GM23338 (cell line): ENCODE data around the gene CSN2. TPM values are rescaled to one million over a fixed set of nuclear protein-coding genes. Genes with fewer than 3 reads are reported as not detected.

ENCODE experiments used
- ATAC-seq: fragments of 200-7000 bp; cut with Tn5 transposase; 3 replicates; pipeline ENCODE4 v1.9.1; 2020
- DNase-seq: peaks from one replicate; pipeline ENCODE4 v3.0.0-alpha.2; 2015; ENCODE audit warnings: low spot score
- H2AFZ ChIP-seq: fragments of 200-600 bp; sonication (generic); 2 replicates; pipeline ENCODE4 v1.8.0; 2016; ENCODE audit warnings: antibody characterized with exemption, mild to moderate bottlenecking, moderate library complexity
- H3F3A ChIP-seq: fragments of 200-600 bp; sonication (generic); replicated peaks from 2 replicates; pipeline ENCODE4 v1.8.0; 2017; ENCODE audit warnings: antibody characterized with exemption, mixed run types, low read depth
- H3K27ac ChIP-seq: fragments of 200-600 bp; sonication (generic); 2 replicates; pipeline ENCODE4 v1.6.1; 2016; ENCODE audit warnings: low read depth
- H3K27me3 ChIP-seq: fragments of 200-600 bp; sonication (generic); 2 replicates; pipeline ENCODE4 v1.8.0; 2016; ENCODE audit warnings: mild to moderate bottlenecking, mixed run types, moderate library complexity; ENCODE audit not compliant: insufficient read depth
- H3K36me3 ChIP-seq: fragments of 200-600 bp; sonication (generic); 2 replicates; pipeline ENCODE4 v1.8.0; 2016; ENCODE audit warnings: mild to moderate bottlenecking; ENCODE audit not compliant: insufficient read depth
- H3K4me1 ChIP-seq: fragments of 200-600 bp; sonication (generic); 2 replicates; pipeline ENCODE4 v1.8.0; 2016; ENCODE audit warnings: mild to moderate bottlenecking, moderate library complexity; ENCODE audit not compliant: insufficient read depth
- H3K4me2 ChIP-seq: fragments of 200-600 bp; sonication (generic); 2 replicates; pipeline ENCODE4 v1.7.1; 2017; ENCODE audit warnings: mixed run types
- H3K4me3 ChIP-seq: fragments of 200-600 bp; sonication (generic); 2 replicates; pipeline ENCODE4 v1.6.1; 2016; ENCODE audit warnings: mixed run types
- H3K79me2 ChIP-seq: fragments of 200-600 bp; sonication (generic); replicated peaks from 2 replicates; pipeline ENCODE4 v1.8.0; 2017; ENCODE audit warnings: mild to moderate bottlenecking; ENCODE audit not compliant: insufficient read depth
- H3K9me2 ChIP-seq: fragments of 200-600 bp; sonication (generic); 2 replicates; pipeline ENCODE4 v1.8.0; 2017; ENCODE audit not compliant: insufficient read depth
- H4K20me1 ChIP-seq: fragments of 200-600 bp; sonication (generic); replicated peaks from 2 replicates; pipeline ENCODE4 v1.8.0; 2017; ENCODE audit warnings: mild to moderate bottlenecking; ENCODE audit not compliant: insufficient read depth
- H3K27ac Mint-ChIP-seq: 2 replicates; pipeline ENCODE4 v1.8.0; 2020; ENCODE audit warnings: inconsistent platforms, mild to moderate bottlenecking, moderate library complexity, mixed read lengths
- H3K27me3 Mint-ChIP-seq: 3 replicates; pipeline ENCODE4 v1.8.0; 2022; ENCODE audit warnings: low read depth, mild to moderate bottlenecking, moderate library complexity, mixed read lengths, inconsistent platforms; ENCODE audit not compliant: insufficient read depth, poor library complexity
- H3K36me3 Mint-ChIP-seq: 3 replicates; pipeline ENCODE4 v1.8.0; 2021; ENCODE audit warnings: low read depth, mild to moderate bottlenecking, inconsistent platforms, moderate library complexity, mixed read lengths
- H3K4me1 Mint-ChIP-seq: 3 replicates; pipeline ENCODE4 v1.8.0; 2020; ENCODE audit warnings: mild to moderate bottlenecking, inconsistent platforms, mixed read lengths
- H3K4me3 Mint-ChIP-seq: 3 replicates; pipeline ENCODE4 v1.8.0; 2021; ENCODE audit warnings: moderate library complexity, mild to moderate bottlenecking, inconsistent platforms, mixed read lengths
- H3K9me3 Mint-ChIP-seq: 3 replicates; pipeline ENCODE4 v1.8.0; 2020; ENCODE audit warnings: moderate library complexity, mild to moderate bottlenecking, inconsistent platforms, mixed read lengths
- CREB1 ChIP-seq: fragments of 250-450 bp; sonication (Bioruptor Pico); IDR thresholded peaks from 2 replicates; pipeline ENCODE4 v1.5.0; 2020; ENCODE audit warnings: low read depth, mild to moderate bottlenecking, moderate library complexity
- CTCF ChIP-seq, 2 experiments: fragments of 200-600 bp in 1 of 2; sonication (generic) in 1 of 2; conservative IDR thresholded peaks; 2 replicates each; pipeline versions ENCODE4 v1.5.1 to v1.6.1; 2016 to 2017; ENCODE audit warnings: antibody characterized with exemption in 2 of 2, low read depth in 2 of 2, mild to moderate bottlenecking in 2 of 2, moderate library complexity in 1 of 2
- EZH2phosphoT487 ChIP-seq: fragments of 200-600 bp; sonication (generic); IDR thresholded peaks from one replicate; pipeline ENCODE4 v1.8.1; 2018; ENCODE audit warnings: antibody characterized with exemption; ENCODE audit not compliant: unreplicated experiment
- NANOG ChIP-seq: IDR thresholded peaks from 2 replicates; pipeline ENCODE4 v1.6.1; 2016; ENCODE audit warnings: antibody characterized with exemption, borderline replicate concordance
- STAT1 ChIP-seq: IDR thresholded peaks from one replicate; pipeline ENCODE4 v1.6.1; 2016; ENCODE audit warnings: antibody characterized with exemption; ENCODE audit not compliant: unreplicated experiment
- ZNF331 ChIP-seq: fragments of 250-450 bp; sonication (Bioruptor Pico); IDR thresholded peaks from 2 replicates; pipeline ENCODE4 v1.5.0; 2020; ENCODE audit warnings: low read depth, mild to moderate bottlenecking, moderate library complexity
- long read RNA-seq: library from polyadenylated mRNA; unstranded; transcript quantifications from one replicate; pipeline ENCODE4 v2.0.0, GENCODE V29; 2020; ENCODE audit not compliant: unreplicated experiment
- polyA plus RNA-seq: library from polyadenylated mRNA; unstranded; fragments of >200 nt; fragmentation: Nextera tagmentation; extraction: Ambion mirVana; gene quantifications from 2 replicates; pipeline ENCODE4 v1.2.1, GENCODE V29; 2016
- total RNA-seq: library from RNA; depleted of rRNA; stranded (reverse); fragments of >200 nt; shearing (Covaris generic); gene quantifications from 2 replicates; pipeline ENCODE4 v1.2.3, GENCODE V29; 2014; rRNA removed
- TF ChIP-seq, protein P1 (sequence below): IDR thresholded peaks from one replicate; pipeline ENCODE4 v1.6.1; 2018; ENCODE audit warnings: antibody characterized with exemption; ENCODE audit not compliant: unreplicated experiment
- TF ChIP-seq, protein P2 (sequence below): fragments of 250-450 bp; sonication (Bioruptor Pico); IDR thresholded peaks from 2 replicates; pipeline ENCODE4 v1.5.0; 2020; ENCODE audit warnings: mild to moderate bottlenecking, moderate library complexity
- TF ChIP-seq, protein P3 (sequence below): IDR thresholded peaks from 2 replicates; pipeline ENCODE4 v1.6.1; 2016; ENCODE audit warnings: antibody characterized with exemption

CSN2 gene
- total RNA-seq: not detected in 2 replicates
- polyA plus RNA-seq: not detected in 2 replicates
- long read RNA-seq: 0 reads

DNA sequence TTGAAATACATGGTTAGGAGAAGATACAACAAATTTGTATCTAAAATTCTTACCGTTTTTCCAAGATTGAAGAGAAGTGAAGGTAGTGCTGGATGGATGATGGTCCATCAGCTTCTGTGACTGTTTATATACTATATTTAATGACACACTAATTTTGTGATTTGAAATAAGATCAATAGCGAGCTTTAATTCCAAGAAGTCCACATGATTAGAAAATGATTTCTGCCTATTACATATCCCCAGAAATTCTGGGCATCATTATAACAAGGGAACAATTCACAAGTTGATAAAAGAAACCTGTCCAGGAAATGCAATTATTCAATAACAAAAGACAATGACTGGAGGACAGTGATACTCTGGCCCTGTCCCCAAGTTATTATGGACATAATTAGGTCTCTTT is at the start of gene CSN2:
Gene CSN2 (minus strand): TSS at position 101 of the 400 bp plus-strand sequence. CDS start 4,733 bp downstream, outside the sequence.
- H3K9me2 ChIP-seq: no peaks in the 10 kb centered on the region
- no peak within 1 kb of the TSS for H3K27ac Mint-ChIP-seq
- H3K4me1 ChIP-seq: no peaks in the 10 kb centered on the region
- H3K79me2 ChIP-seq: no peaks in the 10 kb centered on the region
- no peak within 1 kb of the TSS for H3K4me2 ChIP-seq
- H4K20me1 ChIP-seq: no peaks in the 10 kb centered on the region
- DNase-seq (no peak), ATAC-seq (no peak)
- no peaks in the 10 kb centered on the region for H3K27me3 ChIP-seq
- no peaks in the 10 kb centered on the region for H3K9me3 Mint-ChIP-seq
- H3K36me3 Mint-ChIP-seq: no peaks in the 10 kb centered on the region
- no peaks in the 10 kb centered on the region for H3K36me3 ChIP-seq
- no peak within 1 kb of the TSS for H3K4me3 Mint-ChIP-seq
- no peaks in the 10 kb centered on the region for H3F3A ChIP-seq
- no peaks in the 10 kb centered on the region for H3K4me1 Mint-ChIP-seq
- H3K27me3 Mint-ChIP-seq: peaks cover 2% of the 10 kb centered on the region
- H3K27ac ChIP-seq: no peak within 1 kb of the TSS
- H2AFZ ChIP-seq: no peak within 1 kb of the TSS
- TF ChIP-seq, protein P1, sequence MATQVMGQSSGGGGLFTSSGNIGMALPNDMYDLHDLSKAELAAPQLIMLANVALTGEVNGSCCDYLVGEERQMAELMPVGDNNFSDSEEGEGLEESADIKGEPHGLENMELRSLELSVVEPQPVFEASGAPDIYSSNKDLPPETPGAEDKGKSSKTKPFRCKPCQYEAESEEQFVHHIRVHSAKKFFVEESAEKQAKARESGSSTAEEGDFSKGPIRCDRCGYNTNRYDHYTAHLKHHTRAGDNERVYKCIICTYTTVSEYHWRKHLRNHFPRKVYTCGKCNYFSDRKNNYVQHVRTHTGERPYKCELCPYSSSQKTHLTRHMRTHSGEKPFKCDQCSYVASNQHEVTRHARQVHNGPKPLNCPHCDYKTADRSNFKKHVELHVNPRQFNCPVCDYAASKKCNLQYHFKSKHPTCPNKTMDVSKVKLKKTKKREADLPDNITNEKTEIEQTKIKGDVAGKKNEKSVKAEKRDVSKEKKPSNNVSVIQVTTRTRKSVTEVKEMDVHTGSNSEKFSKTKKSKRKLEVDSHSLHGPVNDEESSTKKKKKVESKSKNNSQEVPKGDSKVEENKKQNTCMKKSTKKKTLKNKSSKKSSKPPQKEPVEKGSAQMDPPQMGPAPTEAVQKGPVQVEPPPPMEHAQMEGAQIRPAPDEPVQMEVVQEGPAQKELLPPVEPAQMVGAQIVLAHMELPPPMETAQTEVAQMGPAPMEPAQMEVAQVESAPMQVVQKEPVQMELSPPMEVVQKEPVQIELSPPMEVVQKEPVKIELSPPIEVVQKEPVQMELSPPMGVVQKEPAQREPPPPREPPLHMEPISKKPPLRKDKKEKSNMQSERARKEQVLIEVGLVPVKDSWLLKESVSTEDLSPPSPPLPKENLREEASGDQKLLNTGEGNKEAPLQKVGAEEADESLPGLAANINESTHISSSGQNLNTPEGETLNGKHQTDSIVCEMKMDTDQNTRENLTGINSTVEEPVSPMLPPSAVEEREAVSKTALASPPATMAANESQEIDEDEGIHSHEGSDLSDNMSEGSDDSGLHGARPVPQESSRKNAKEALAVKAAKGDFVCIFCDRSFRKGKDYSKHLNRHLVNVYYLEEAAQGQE: no peak
- TF ChIP-seq STAT1 (no peak), ZNF331 (CRISPR knock-in tag) (no peak), EZH2phosphoT487 (no peak), CTCF (conservative IDR thresholded peaks at IDR 0.05; ENCODE audit: low read depth in 2 of 2) (no peak), NANOG (no peak)
- H3K4me3 ChIP-seq: no peak within 1 kb of the TSS

DNA sequence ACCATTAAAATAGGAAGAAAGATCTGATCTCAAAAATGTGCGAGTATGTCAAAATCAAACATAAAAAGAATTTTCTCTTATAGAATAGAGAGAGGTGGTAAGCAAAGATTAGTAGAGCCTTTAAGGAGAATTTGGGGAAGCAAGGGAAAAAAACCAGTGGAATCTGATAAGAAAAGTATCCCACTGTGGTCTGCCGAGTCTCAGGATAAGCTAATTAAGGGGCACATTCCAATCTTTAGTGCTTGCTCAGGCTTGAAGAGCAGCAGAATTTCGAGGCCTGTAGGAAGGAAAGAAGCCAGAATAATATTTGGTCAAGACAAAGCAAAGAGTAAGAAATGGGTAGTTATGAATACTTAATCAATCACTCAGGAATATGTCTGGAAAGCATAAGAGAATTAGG is 43.2 kb upstream of the CSN2 start:
- H4K20me1 ChIP-seq: no peaks in the 10 kb centered on the region
- Mint-ChIP-seq H3K9me3 (no peaks in the 10 kb centered on the region; the same call in 2 of the 3 replicates), H3K4me1 (peaks cover 9% of the 10 kb centered on the region; the same call in 2 of the 3 replicates), H3K36me3 (no peaks in the 10 kb centered on the region), H3K27ac (no peak overlapping the region), H3K27me3 (no peaks in the 10 kb centered on the region), H3K4me3 (no peak overlapping the region)
- no peaks in the 10 kb centered on the region for H3K27me3 ChIP-seq
- no peak overlapping the region for H3K4me3 ChIP-seq
- H2AFZ ChIP-seq: no peak overlapping the region
- ATAC-seq: no peak
- no peaks in the 10 kb centered on the region for H3K79me2 ChIP-seq
- no peak overlapping the region for H3K27ac ChIP-seq
- no peaks in the 10 kb centered on the region for H3K9me2 ChIP-seq
- H3F3A ChIP-seq: no peaks in the 10 kb centered on the region
- no peaks in the 10 kb centered on the region for H3K4me1 ChIP-seq
- H3K4me2 ChIP-seq: no peak overlapping the region
- peak; percentile 10 for DNase-seq
- no peaks in the 10 kb centered on the region for H3K36me3 ChIP-seq
- no peak for TF ChIP-seq CREB1
- TF ChIP-seq, protein P2, sequence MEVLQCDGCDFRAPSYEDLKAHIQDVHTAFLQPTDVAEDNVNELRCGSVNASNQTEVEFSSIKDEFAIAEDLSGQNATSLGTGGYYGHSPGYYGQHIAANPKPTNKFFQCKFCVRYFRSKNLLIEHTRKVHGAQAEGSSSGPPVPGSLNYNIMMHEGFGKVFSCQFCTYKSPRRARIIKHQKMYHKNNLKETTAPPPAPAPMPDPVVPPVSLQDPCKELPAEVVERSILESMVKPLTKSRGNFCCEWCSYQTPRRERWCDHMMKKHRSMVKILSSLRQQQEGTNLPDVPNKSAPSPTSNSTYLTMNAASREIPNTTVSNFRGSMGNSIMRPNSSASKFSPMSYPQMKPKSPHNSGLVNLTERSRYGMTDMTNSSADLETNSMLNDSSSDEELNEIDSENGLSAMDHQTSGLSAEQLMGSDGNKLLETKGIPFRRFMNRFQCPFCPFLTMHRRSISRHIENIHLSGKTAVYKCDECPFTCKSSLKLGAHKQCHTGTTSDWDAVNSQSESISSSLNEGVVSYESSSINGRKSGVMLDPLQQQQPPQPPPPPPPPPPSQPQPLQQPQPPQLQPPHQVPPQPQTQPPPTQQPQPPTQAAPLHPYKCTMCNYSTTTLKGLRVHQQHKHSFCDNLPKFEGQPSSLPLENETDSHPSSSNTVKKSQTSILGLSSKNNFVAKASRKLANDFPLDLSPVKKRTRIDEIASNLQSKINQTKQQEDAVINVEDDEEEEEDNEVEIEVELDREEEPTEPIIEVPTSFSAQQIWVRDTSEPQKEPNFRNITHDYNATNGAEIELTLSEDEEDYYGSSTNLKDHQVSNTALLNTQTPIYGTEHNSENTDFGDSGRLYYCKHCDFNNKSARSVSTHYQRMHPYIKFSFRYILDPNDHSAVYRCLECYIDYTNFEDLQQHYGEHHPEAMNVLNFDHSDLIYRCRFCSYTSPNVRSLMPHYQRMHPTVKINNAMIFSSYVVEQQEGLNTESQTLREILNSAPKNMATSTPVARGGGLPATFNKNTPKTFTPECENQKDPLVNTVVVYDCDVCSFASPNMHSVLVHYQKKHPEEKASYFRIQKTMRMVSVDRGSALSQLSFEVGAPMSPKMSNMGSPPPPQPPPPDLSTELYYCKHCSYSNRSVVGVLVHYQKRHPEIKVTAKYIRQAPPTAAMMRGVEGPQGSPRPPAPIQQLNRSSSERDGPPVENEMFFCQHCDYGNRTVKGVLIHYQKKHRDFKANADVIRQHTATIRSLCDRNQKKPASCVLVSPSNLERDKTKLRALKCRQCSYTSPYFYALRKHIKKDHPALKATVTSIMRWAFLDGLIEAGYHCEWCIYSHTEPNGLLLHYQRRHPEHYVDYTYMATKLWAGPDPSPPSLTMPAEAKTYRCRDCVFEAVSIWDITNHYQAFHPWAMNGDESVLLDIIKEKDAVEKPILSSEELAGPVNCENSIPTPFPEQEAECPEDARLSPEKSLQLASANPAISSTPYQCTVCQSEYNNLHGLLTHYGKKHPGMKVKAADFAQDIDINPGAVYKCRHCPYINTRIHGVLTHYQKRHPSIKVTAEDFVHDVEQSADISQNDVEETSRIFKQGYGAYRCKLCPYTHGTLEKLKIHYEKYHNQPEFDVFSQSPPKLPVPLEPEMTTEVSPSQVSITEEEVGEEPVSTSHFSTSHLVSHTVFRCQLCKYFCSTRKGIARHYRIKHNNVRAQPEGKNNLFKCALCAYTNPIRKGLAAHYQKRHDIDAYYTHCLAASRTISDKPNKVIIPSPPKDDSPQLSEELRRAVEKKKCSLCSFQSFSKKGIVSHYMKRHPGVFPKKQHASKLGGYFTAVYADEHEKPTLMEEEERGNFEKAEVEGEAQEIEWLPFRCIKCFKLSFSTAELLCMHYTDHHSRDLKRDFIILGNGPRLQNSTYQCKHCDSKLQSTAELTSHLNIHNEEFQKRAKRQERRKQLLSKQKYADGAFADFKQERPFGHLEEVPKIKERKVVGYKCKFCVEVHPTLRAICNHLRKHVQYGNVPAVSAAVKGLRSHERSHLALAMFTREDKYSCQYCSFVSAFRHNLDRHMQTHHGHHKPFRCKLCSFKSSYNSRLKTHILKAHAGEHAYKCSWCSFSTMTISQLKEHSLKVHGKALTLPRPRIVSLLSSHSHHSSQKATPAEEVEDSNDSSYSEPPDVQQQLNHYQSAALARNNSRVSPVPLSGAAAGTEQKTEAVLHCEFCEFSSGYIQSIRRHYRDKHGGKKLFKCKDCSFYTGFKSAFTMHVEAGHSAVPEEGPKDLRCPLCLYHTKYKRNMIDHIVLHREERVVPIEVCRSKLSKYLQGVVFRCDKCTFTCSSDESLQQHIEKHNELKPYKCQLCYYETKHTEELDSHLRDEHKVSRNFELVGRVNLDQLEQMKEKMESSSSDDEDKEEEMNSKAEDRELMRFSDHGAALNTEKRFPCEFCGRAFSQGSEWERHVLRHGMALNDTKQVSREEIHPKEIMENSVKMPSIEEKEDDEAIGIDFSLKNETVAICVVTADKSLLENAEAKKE: no peak
- no peak for TF ChIP-seq EZH2phosphoT487
- TF ChIP-seq, protein P3, sequence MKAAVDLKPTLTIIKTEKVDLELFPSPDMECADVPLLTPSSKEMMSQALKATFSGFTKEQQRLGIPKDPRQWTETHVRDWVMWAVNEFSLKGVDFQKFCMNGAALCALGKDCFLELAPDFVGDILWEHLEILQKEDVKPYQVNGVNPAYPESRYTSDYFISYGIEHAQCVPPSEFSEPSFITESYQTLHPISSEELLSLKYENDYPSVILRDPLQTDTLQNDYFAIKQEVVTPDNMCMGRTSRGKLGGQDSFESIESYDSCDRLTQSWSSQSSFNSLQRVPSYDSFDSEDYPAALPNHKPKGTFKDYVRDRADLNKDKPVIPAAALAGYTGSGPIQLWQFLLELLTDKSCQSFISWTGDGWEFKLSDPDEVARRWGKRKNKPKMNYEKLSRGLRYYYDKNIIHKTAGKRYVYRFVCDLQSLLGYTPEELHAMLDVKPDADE: no peak
